ENCODE measurements around the gene CALML4.
"Not testable (repeated sequence)": the region's sequence is repeated elsewhere in the genome, so short reads cannot be mapped to it uniquely, and the experiment has no call there.

CALML4 gene

GRCh38 chr15:68188647-68189046, 16.5 kb downstream of the CALML4 start:
- DNase-seq: no peak

- no peak for DNase-seq
Observed at GRCh38 chr15:68187559-68187958, 17.6 kb downstream of the CALML4 start.

GRCh38 chr15:68186671-68187397, 18.3 kb downstream of the CALML4 start:
- DNase-seq: no peak

GRCh38 chr15:68184616-68185480, 20.3 kb downstream of the CALML4 start:
- DNase-seq: no peak

- no peak for DNase-seq
Observed at GRCh38 chr15:68183616-68184315, 21.4 kb downstream of the CALML4 start.

- DNase-seq: no peak
Observed at GRCh38 chr15:68177742-68178141, 27.4 kb downstream of the CALML4 start.

DNA sequence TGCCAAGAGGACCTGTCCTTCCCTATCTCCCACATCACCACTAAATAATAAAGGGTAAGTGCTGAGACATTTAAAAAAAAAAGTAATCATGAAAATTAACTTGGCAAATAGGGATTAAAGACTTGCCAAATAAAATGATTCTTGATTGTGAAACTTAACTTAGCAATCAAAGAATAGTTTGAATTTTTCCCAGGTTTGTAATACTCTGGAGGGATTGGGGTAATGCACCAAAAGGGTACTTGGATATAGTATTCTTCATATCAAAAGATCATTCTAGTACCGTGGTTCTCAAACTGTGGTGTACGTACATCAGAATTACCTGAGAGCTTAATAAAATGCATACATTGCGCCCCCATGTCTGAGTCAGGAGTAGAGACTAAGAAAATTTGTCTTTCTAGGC, 28.5 kb downstream of the CALML4 start:
- DNase-seq: no peak

DNA sequence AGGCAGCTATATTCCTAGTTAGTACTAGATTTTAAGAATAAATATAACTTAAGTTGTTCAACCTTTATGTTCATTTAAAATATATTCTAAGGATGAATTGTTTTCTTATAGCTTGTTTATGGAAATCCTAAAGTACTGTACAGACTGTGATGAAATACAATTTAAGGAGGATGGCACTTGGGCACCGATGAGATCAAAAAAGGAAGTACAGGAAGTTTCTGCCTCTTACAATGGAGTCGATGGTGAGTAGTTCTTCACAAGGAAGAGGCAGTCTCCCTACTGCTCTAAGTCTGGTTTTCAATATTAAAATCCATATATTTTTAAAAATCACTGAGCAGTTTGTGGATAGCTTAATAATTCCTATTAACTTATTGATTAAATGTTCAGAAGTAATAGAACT, 29.6 kb downstream of the CALML4 start:
- no peak for DNase-seq

GRCh38 chr15:68173119-68173518, 32.0 kb downstream of the CALML4 start:
- no peak for DNase-seq

DNA sequence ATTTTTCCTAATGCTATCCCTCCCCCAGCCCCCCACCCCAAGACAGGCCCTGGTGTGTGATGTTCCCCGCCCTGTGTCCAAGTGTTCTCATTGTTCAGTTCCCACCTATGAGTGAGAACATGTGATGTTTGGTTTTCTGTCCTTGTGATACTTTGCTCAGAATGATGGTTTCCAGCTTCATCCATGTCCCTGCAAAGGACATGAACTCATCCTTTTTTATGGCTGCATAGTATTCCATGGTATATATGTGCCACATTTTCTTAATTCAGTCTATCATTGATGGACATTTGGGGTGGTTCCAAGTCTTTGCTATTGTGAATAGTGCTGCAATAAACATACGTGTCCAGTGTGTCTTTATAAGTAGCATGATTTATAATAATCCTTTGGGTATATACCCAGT, 33.1 kb downstream of the CALML4 start:
- not testable (repeated sequence) for DNase-seq

DNA sequence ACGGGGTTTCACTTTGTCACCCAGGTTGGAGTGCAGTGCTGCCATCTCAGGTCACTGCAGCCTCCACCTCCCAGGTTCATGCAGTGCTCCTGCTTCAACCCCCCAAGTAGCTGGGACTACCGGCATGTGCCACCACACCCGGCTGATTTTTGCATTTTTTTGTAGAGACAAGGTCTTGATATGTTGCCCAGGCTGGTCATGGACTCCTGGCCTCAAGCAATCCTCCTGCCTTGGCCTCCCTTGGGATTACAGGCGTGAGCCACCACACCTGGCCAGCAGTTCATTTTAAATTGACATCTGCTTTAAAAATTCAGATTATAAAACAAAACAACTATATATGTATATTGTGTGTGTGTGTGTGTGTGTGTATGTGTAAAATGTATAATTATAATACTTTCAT, 38.3 kb downstream of the CALML4 start:
- DNase-seq: no peak

- DNase-seq: no peak
Observed at GRCh38 chr15:68163191-68163590, 41.9 kb downstream of the CALML4 start.

DNA sequence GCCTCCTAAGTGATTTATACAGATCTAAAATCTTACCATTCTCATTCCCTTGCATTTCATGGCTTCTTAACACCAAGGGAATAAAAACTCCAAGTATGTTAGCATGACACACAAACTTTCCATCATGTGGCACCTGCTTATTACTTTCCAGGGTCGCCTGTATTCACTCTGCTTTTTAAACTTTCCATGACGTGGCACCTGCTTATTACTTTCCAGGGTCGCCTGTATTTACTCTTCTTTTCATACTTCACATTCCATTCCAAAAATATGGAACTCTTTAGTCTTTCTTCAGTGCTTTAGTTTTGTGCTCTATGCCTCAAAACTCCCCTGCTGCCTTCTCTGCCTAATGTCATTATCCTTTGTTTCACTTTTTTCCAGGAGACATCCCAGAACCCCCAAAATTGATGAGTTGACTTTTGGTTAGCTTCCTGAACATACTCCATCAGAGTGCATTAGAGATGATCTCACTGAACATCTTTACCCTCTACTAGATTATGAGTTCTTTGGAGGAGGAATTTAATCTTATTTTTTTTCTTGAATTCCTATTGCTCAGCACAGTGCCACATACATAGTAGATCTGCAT, 47.0 kb downstream of the CALML4 start:
- DNase-seq: no peak

GRCh38 chr15:68157074-68157473, 48.1 kb downstream of the CALML4 start:
- no peak for DNase-seq

- DNase-seq: peak; percentile 33
Observed at GRCh38 chr15:68154923-68155559, 50.1 kb downstream of the CALML4 start.

- no peak for DNase-seq
Observed at GRCh38 chr15:68152342-68152741, 52.8 kb downstream of the CALML4 start.

- no peak for DNase-seq
Observed at GRCh38 chr15:68151277-68151676, 53.9 kb downstream of the CALML4 start.

GRCh38 chr15:68150187-68150586, 54.9 kb downstream of the CALML4 start:
- no peak for DNase-seq

- no peak for DNase-seq
Observed at GRCh38 chr15:68149059-68149458, 56.1 kb downstream of the CALML4 start.

GRCh38 chr15:68148039-68148438, 57.1 kb downstream of the CALML4 start:
- no peak for DNase-seq

DNA sequence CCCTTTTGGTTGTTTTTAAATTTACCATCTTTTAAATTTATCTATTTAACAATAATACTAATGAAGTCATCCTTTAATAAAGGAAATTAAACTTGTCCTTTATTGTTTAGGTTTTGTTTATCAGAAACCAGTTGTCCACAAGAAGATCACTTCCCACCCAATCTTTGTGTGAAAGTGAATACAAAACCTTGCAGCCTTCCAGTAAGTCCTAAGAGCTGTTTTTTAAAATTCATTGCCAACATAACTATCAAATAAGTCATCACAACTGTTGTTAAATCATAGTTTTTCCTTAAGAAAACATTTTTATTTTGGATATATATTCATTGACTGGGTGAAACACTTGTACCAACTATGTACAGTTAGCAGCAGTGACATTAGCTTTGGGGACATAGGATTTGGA, 59.4 kb downstream of the CALML4 start:
- no peak for DNase-seq

GRCh38 chr15:68143785-68144184, 61.3 kb downstream of the CALML4 start:
- no peak for DNase-seq

DNA sequence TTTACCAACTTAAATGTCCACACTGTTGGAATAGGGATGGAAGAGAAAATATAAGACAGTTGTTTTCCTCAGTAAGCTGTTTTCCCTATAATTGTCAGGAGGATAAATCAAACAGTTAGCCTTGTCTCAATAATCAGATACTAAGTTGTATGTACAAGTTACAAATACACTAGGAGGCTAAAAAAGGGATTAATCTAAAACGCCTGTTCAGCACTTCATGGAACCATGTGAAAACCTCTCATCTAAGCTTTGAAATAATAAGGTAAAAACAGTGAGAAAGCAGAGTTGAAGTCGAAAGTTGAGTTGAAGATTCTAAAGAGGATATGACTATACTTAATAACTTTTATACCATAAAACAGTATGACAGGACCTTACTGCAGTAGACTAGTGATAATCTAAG, 62.0 kb downstream of the CALML4 start:
- no peak for DNase-seq
